Endothelial cell of umbilical vein (primary cell): ENCODE data around the gene SUGCT. TPM values are rescaled to one million over a fixed set of nuclear protein-coding genes. Genes with fewer than 3 reads are reported as not detected.

Experiments
- BruUV-seq: library from RNA; stranded (reverse); fragments of 400-500 nt; replicated peaks from 2 replicates; lab custom pipeline; 2021; lab: Mats Ljungman, UMichigan
- CTCF ChIA-PET: fragments of 300-600, 350-600 bp; sonication (Branson Sonifier 250); formaldehyde crosslinking; loops from one replicate; lab custom pipeline; 2021; ENCODE audit warnings: antibody characterized with exemption, inconsistent platforms; lab: Charles Lee
- POLR2A ChIA-PET: fragments of 300-600, 350-600 bp; sonication (Branson Sonifier 250); formaldehyde crosslinking; loops from one replicate; lab custom pipeline; 2021; ENCODE audit warnings: antibody characterized with exemption, inconsistent platforms; lab: Charles Lee
- DNase-seq: peaks from one replicate; pipeline ENCODE4 v3.0.0-alpha.2; 2011; ENCODE audit warnings: low read depth, low spot score
- FAIRE-seq: peaks from 2 replicates; lab custom pipeline; 2011; peaks lifted over from hg19 to GRCh38; lab: Jason Lieb, UNC
- H2AFZ ChIP-seq: 2 replicates; pipeline ENCODE4 v1.6.0; 2012; ENCODE audit warnings: low read depth, low read length, control low read depth, inconsistent platforms
- H3K27ac ChIP-seq: 2 replicates; pipeline ENCODE4 v1.5.1; 2011; ENCODE audit warnings: low read depth, mild to moderate bottlenecking, control low read depth, low read length, moderate library complexity; ENCODE audit not compliant: insufficient read depth
- H3K27me3 ChIP-seq, 2 experiments: 2 replicates each; pipeline versions ENCODE4 v1.6.0 to v1.6.1; 2011; ENCODE audit warnings: low read length in 2 of 2, mixed read lengths in 1 of 2; ENCODE audit not compliant: control insufficient read depth in 2 of 2, insufficient read depth in 2 of 2
- H3K36me3 ChIP-seq, 2 experiments: 2 replicates in 1 of 2; 3 replicates in 1 of 2; pipeline ENCODE4 v1.5.1; 2011; ENCODE audit warnings: low read length in 2 of 2, mild to moderate bottlenecking in 1 of 2, moderate library complexity in 1 of 2; ENCODE audit not compliant: control insufficient read depth in 2 of 2, insufficient read depth in 2 of 2; ENCODE audit errors: extremely low read depth in 1 of 2
- H3K4me1 ChIP-seq: 3 replicates; pipeline ENCODE4 v1.5.1; 2011; ENCODE audit warnings: mild to moderate bottlenecking, low read length; ENCODE audit not compliant: control insufficient read depth, insufficient read depth; ENCODE audit errors: extremely low read depth
- H3K4me2 ChIP-seq: 2 replicates; pipeline ENCODE4 v1.6.1; 2011; ENCODE audit warnings: low read length, control low read depth, mixed read lengths; ENCODE audit not compliant: insufficient read depth
- H3K4me3 ChIP-seq, 3 experiments: fragments of 200-600 bp in 1 of 3; sonication (generic), shearing (Covaris generic) in 1 of 3; replicated peaks in 1 of 3; 2 replicates each; pipeline ENCODE4 v1.5.1; 2011 to 2016; ENCODE audit warnings: control low read depth in 3 of 3, low read length in 3 of 3, mild to moderate bottlenecking in 2 of 3, inconsistent platforms in 1 of 3, low read depth in 1 of 3, moderate library complexity in 1 of 3; ENCODE audit not compliant: insufficient read depth in 1 of 3
- H3K79me2 ChIP-seq: 2 replicates; pipeline ENCODE4 v1.6.0; 2012; ENCODE audit warnings: low read length, inconsistent platforms; ENCODE audit not compliant: control insufficient read depth, insufficient read depth
- H3K9ac ChIP-seq: replicated peaks from 2 replicates; pipeline ENCODE3; 2011; ENCODE audit warnings: low read length, control low read depth; ENCODE audit not compliant: insufficient read depth; ENCODE audit errors: extremely low read depth
- H3K9me1 ChIP-seq: replicated peaks from 3 replicates; pipeline ENCODE4 v1.6.0; 2011; ENCODE audit warnings: mild to moderate bottlenecking, low read length; ENCODE audit not compliant: control insufficient read depth, insufficient read depth; ENCODE audit errors: extremely low read depth
- H3K9me3 ChIP-seq: replicated peaks from 2 replicates; pipeline ENCODE4 v1.5.1; 2012; ENCODE audit warnings: low read length, inconsistent platforms; ENCODE audit not compliant: control insufficient read depth, insufficient read depth
- H4K20me1 ChIP-seq: replicated peaks from 2 replicates; pipeline ENCODE3; 2011; ENCODE audit warnings: mild to moderate bottlenecking, low read length; ENCODE audit not compliant: control insufficient read depth, insufficient read depth; ENCODE audit errors: extremely low read depth
- EZH2 ChIP-seq: IDR thresholded peaks from 2 replicates; pipeline ENCODE4 v1.6.1; 2012; ENCODE audit warnings: borderline replicate concordance, low read depth, mild to moderate bottlenecking, moderate library complexity, low read length, inconsistent platforms; ENCODE audit not compliant: severe bottlenecking
- FOS ChIP-seq: IDR thresholded peaks from 2 replicates; pipeline ENCODE4 v1.6.1; 2011; ENCODE audit warnings: mild to moderate bottlenecking, low read length, moderate library complexity, borderline replicate concordance; ENCODE audit not compliant: insufficient read depth
- GATA2 ChIP-seq: IDR thresholded peaks from 2 replicates; pipeline ENCODE4 v1.7.0; 2011; ENCODE audit warnings: low read depth, mild to moderate bottlenecking, moderate library complexity, mixed read lengths, low read length; ENCODE audit not compliant: insufficient read length, insufficient read depth
- JUN ChIP-seq: IDR thresholded peaks from 2 replicates; pipeline ENCODE4 v1.6.1; 2011; ENCODE audit warnings: borderline replicate concordance, low read depth; ENCODE audit not compliant: insufficient read length, insufficient read depth
- MYC ChIP-seq: IDR thresholded peaks from one replicate; pipeline ENCODE4 v1.6.1; 2011; ENCODE audit warnings: mild to moderate bottlenecking, low read depth, low read length
- POLR2A ChIP-seq: IDR thresholded peaks from 2 replicates; pipeline ENCODE4 v1.6.1; 2012; ENCODE audit warnings: low read depth, mild to moderate bottlenecking, control low read depth, low read length
- POLR2AphosphoS5 ChIP-seq: IDR thresholded peaks from 2 replicates; pipeline ENCODE4 v1.6.1; 2012; ENCODE audit warnings: low read depth, mild to moderate bottlenecking, control low read depth, low read length, moderate library complexity; ENCODE audit not compliant: insufficient read depth
- dilution Hi-C: fragments of 300-500 bp; cut with MboI; formaldehyde crosslinking; loops from one replicate; pipeline ENCODE4 v1.15.0; 2019; ENCODE audit warnings: low sequenced_read_pairs; ENCODE audit not compliant: extremely low pct_ligation_motif_present
- intact Hi-C: fragments of 100-400 bp; cut with micrococcal nuclease; formaldehyde crosslinking; loops from one replicate; pipeline ENCODE4 v1.10.0; 2022
- polyA plus RNA-seq, 4 experiments: library from polyadenylated mRNA; depleted of rRNA in 3 of 4; stranded (reverse) in 3 of 4; unstranded in 1 of 4; fragments of >200 nt; gene quantifications; 2 replicates each; pipeline versions ENCODE4 v1.2.1 to v1.2.3, GENCODE V29; 2011 to 2012; ENCODE audit warnings: missing spikeins in 1 of 4
- total RNA-seq: library from RNA; stranded (reverse); gene quantifications from 2 replicates; pipeline ENCODE4 v1.2.3, GENCODE V29; 2021
- TF ChIP-seq, protein P1 (sequence below), 2 donors: IDR thresholded peaks; 1 replicate in 1 of 2; 2 replicates in 1 of 2; pipeline ENCODE4 v1.5.1; 2011; ENCODE audit warnings: low read length in 2 of 2, mild to moderate bottlenecking in 2 of 2, moderate library complexity in 2 of 2, control low read depth in 1 of 2, inconsistent platforms in 1 of 2, low read depth in 1 of 2; ENCODE audit not compliant: insufficient read depth in 1 of 2; ENCODE audit errors: extremely low read depth in 1 of 2
- TF ChIP-seq, protein P2 (sequence below): IDR thresholded peaks from 2 replicates; pipeline ENCODE4 v1.6.1; 2011; ENCODE audit not compliant: insufficient read depth, insufficient read length

Gene SUGCT
- total and polyA plus RNA-seq, 2 donors (not counting 3 experiments of a cell fraction or from before 2014, with no cell fraction given), result 1.2 to 1.4 TPM

DNA sequence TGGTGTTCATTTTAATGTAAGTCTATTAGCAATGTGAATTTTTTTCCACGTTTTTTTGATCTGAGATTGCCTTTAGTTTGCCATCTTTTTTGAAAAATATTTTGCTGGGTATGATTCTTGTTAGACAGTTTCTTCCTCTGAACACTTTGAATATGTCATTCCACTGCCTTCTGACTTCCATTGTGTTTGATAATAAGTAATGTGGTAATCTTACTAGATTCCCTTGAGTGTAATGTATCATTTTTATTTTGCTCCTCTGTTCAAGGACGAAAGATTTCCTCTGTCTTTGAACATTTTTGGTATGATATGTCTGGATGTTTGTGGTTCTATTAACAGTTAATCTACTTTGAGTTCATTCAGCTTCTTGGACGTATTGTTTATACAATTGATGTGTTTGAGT, 371.4 kb downstream of the SUGCT start:
- TF ChIP-seq POLR2A (no peak), GATA2 (no peak), MYC (no peak), JUN (no peak), FOS (no peak), EZH2 (no peak), POLR2AphosphoS5 (no peak)
- TF ChIP-seq, protein P1, sequence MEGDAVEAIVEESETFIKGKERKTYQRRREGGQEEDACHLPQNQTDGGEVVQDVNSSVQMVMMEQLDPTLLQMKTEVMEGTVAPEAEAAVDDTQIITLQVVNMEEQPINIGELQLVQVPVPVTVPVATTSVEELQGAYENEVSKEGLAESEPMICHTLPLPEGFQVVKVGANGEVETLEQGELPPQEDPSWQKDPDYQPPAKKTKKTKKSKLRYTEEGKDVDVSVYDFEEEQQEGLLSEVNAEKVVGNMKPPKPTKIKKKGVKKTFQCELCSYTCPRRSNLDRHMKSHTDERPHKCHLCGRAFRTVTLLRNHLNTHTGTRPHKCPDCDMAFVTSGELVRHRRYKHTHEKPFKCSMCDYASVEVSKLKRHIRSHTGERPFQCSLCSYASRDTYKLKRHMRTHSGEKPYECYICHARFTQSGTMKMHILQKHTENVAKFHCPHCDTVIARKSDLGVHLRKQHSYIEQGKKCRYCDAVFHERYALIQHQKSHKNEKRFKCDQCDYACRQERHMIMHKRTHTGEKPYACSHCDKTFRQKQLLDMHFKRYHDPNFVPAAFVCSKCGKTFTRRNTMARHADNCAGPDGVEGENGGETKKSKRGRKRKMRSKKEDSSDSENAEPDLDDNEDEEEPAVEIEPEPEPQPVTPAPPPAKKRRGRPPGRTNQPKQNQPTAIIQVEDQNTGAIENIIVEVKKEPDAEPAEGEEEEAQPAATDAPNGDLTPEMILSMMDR (IDR thresholded peaks at IDR 0.05; ENCODE audit: extremely low read depth in 1 of 2, insufficient read depth in 1 of 2, low read depth in 1 of 2, low read length in 2 of 2), result no peak
- TF ChIP-seq, protein P2, sequence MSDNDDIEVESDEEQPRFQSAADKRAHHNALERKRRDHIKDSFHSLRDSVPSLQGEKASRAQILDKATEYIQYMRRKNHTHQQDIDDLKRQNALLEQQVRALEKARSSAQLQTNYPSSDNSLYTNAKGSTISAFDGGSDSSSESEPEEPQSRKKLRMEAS, result no peak
- H3K9me1 ChIP-seq, result no peaks in the 10 kb centered on the region
- H3K4me1 ChIP-seq, result no peaks in the 10 kb centered on the region
- H2AFZ ChIP-seq, result no peak overlapping the region
- H4K20me1 ChIP-seq, result no peaks in the 10 kb centered on the region
- POLR2A ChIA-PET, result no interaction called here
- intact Hi-C loops, result loop anchor here (10.0 kb wide), 1 partner anchor 271 kb away; no protein-coding TSS in a partner anchor
- no peak overlapping the region for H3K9ac ChIP-seq
- no TSS peak for BruUV-seq
- DNase-seq (no peak), FAIRE-seq (no peak)
- no peaks in the 10 kb centered on the region for H3K9me3 ChIP-seq
- dilution Hi-C loops, result no loop called here
- CTCF ChIA-PET, result interaction anchor here (1.2 kb wide), 1 partner anchor 99 kb away, joined by 3 read pairs; no protein-coding TSS in a partner anchor
- no peak overlapping the region for H3K4me2 ChIP-seq
- no peak overlapping the region for H3K27ac ChIP-seq
- H3K79me2 ChIP-seq, result no peaks in the 10 kb centered on the region
- H3K27me3 ChIP-seq, result no peaks in the 10 kb centered on the region
- H3K4me3 ChIP-seq, result no peak overlapping the region
- H3K36me3 ChIP-seq, result no peaks in the 10 kb centered on the region
